HG02981 (cell line): ENCODE data around the gene TMEM202.
"Not testable (repeated sequence)": the region's sequence is repeated elsewhere in the genome, so short reads cannot be mapped to it uniquely, and the experiment has no call there.

Source experiments
- ATAC-seq: cut with Tn5 transposase; IDR thresholded peaks from one replicate; pipeline ENCODE4 v1.9.1; 2021; ENCODE audit warnings: mild to moderate bottlenecking, moderate library complexity; ENCODE audit not compliant: unreplicated experiment

The TMEM202 gene, protein sequence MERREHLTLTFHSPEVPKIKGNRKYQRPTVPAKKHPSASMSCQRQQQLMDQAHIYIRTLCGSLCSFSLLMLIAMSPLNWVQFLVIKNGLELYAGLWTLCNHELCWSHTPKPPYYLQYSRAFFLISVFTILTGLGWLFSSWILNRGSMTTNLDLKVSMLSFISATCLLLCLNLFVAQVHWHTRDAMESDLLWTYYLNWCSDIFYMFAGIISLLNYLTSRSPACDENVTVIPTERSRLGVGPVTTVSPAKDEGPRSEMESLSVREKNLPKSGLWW

GRCh38 chr15:72397796-72398588 is at the start of gene TMEM202:
TSS of gene TMEM202 (plus strand) at chr15:72398305. CDS start at chr15:72398327, 22 bp downstream.
- ATAC-seq: no peak

DNA sequence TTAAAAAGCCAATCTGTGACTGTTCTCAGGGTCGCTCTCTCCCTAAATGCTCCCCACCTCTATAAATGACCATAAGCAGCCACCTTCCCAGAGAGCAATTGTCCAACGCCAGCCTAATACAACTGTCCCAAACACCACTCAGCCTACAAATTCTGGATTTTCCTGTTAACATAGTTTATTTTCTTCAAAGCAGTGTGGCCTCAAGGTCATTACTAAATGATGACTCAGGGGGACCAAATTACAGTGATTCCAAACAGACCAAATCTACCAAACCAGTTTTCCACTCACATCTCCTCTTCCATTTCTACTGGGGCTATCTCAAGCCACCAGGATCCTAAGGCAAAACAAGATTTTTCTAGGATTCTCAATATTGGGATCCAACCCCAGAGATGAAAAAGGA is 44.8 kb upstream of the TMEM202 start:
- ATAC-seq: no peak

GRCh38 chr15:72354496-72354895 is 43.6 kb upstream of the TMEM202 start:
- ATAC-seq: no peak

GRCh38 chr15:72358121-72358520 is 40.0 kb upstream of the TMEM202 start:
- ATAC-seq: no peak

GRCh38 chr15:72358650-72359171 is 39.4 kb upstream of the TMEM202 start:
- no peak for ATAC-seq

DNA sequence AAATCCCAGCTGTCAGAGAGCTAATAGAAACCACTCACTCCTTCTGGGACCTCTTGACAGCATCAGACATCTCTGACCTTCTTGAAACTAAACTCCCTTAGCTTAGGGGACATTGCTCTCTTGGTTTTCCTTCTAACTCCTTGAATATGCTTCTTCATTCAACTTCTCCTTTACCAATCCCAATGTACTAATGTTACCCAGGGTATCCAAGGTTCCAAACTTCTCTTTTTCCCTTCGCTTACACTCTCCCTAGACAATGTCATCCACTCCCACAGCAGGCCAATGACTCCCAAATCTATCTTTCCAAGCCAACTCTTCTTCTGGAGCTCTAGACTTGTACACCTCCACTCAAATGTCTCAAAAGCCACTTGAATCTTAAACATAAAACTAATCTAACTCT is 36.9 kb upstream of the TMEM202 start:
- ATAC-seq: no peak

DNA sequence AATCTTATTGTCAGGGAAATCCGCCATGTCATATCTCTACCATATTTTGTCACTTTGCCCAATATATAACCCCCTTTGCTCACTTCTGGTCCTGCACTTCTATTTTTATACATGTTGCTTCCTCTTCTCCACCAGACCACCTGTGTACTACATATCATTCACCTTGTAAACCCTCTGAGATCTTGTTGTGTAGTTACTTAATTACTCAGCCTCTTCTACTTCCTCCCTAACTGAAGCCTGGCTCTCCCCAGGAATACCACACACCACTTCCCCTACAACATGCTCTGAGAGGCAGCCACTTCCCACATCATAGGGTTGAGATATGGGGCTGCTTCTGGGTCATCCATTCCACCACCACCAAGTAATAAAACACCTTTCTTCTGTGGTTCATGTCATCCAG is 32.3 kb upstream of the TMEM202 start:
- ATAC-seq: peak; percentile 94

GRCh38 chr15:72368325-72368724 is 29.8 kb upstream of the TMEM202 start:
- ATAC-seq: no peak

GRCh38 chr15:72368899-72369298 is 29.2 kb upstream of the TMEM202 start:
- no peak for ATAC-seq

- no peak for ATAC-seq
Observed at GRCh38 chr15:72369964-72370363, 28.1 kb upstream of the TMEM202 start.

DNA sequence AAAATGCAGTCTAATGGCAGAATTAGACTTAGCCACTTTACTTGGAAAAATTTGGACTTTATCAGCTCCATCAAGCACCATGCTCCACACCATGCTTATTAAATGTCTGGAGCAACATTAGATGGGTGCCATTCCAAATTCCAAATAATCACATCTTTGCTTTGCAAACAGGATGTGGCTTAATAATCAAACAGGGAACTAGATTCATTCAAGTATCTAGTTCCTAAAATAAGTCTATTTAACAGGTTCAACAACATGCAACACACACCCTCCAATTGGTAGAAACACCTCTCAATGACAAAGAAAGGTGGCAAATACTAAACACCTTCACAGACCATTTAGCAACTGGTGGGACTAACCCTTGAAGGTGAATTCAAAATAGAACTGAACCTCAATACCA is 25.7 kb upstream of the TMEM202 start:
- ATAC-seq: no peak

- ATAC-seq: peak; percentile 35
Observed at GRCh38 chr15:72375501-72375845, 22.6 kb upstream of the TMEM202 start.

- ATAC-seq: peak; percentile 72
Observed at GRCh38 chr15:72375846-72376581, 22.1 kb upstream of the TMEM202 start, which contains the start of gene HEXA. TSS of gene HEXA (minus strand) at chr15:72376014. CDS start at chr15:72375972, 42 bp downstream.

GRCh38 chr15:72377331-72377730 is 20.8 kb upstream of the TMEM202 start:
- no peak for ATAC-seq

- ATAC-seq: not testable (repeated sequence)
Observed at GRCh38 chr15:72379106-72379505, 19.0 kb upstream of the TMEM202 start.

DNA sequence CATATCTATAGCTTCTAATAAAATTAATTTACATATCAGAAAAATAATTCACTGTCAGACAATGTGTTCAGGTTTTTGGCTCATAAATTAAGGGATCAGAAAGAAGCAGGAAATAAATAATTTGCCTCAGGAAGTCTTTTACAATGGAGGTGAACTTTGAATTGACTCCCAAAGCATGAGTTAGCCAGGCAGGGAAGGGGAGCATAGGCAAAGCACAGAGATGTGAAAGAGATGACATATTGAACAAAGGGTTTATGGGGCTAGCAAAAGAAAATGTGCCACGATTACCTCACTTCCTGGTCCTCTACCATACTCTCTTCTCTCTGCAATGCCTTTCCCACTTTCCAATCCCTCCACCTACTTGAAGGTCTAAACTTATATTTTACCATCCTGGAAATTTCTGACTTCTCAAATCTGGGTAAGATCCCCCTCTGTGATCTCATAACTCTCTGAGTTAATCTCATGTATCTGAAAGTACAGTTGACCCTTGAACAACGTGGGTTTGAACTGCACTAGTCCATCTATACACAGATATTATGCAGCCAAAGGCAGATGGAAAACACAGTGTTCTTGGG is 18.2 kb upstream of the TMEM202 start:
- no peak for ATAC-seq

DNA sequence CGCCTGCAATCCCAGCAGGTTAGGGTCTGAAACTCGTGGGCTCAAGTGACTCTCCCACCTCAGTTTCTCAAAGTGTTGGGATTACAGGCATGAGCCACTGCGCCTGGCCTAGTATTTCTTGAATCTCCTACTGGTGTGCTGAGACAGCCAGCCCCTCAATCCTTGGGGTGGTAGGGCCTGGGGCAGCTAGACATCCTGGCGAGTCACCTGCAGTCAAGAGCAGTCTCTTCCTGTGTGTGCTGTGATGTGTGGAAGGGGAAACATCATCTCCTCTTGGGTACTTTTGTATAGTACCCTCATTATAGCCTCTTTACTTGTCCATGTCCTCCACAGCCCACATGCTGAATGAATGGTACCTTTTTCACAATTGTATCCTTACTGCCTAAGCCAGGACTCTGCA is 17.4 kb upstream of the TMEM202 start:
- ATAC-seq: no peak

- no peak for ATAC-seq
Observed at GRCh38 chr15:72382146-72382545, 16.0 kb upstream of the TMEM202 start.

- ATAC-seq: no peak
Observed at GRCh38 chr15:72387741-72388140, 10.4 kb upstream of the TMEM202 start.

- ATAC-seq: no peak
Observed at GRCh38 chr15:72389231-72389630, 8.9 kb upstream of the TMEM202 start.

DNA sequence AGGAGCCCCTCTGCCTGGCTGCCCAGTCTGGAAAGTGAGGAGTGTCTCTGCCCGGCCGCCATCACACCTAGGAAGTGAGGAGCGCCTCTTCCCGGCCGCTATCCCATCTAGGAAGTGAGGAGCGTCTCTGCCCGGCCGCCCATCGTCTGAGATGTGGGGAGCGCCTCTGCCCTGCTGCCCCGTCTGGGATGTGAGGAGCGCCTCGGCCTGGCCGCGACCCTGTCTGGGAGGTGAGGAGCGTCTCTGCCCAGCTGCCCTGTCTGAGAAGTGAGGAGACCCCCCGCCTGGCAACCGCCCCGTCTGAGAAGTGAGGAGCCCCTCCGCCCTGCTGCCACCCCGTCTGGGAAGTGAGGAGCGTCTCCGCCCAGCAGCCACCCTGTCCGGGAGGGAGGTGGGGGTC is 1.8 kb upstream of the TMEM202 start:
- ATAC-seq: not testable (repeated sequence)
